Loucy (cell line): ENCODE measurements around the gene CFH.

Experiments used
- EZH2phosphoT487 ChIP-seq: fragments of 200-600 bp; IDR thresholded peaks from 2 replicates; pipeline ENCODE4 v1.6.1; 2018; ENCODE audit warnings: antibody characterized with exemption, mild to moderate bottlenecking, moderate library complexity, borderline replicate concordance
- TF ChIP-seq, protein P1 (sequence below): fragments of 200-600 bp; sonication (generic); conservative IDR thresholded peaks from 2 replicates; pipeline ENCODE4 v1.5.1; 2014; ENCODE audit warnings: mild to moderate bottlenecking, antibody characterized with exemption, low read length

DNA sequence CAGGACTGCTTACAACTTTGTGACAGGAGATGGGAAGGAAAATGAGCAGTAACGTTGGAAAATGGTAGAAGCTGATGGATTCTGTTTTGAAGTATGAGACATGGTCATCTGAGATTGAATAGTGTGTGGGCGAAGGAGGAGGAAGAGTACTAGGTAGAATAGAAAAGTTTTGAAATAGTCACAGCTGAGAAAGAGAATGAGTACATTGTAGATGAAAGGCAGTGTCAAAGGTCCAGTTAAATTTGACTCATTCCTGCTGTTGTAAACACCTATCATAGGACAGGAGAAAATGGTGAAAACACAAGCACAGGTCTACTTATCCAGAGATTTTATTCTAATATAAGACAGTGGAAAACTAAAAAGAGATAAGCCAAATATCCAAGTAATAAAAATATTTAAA lies 66.0 kb downstream of the CFH start:
- TF ChIP-seq, protein P1, sequence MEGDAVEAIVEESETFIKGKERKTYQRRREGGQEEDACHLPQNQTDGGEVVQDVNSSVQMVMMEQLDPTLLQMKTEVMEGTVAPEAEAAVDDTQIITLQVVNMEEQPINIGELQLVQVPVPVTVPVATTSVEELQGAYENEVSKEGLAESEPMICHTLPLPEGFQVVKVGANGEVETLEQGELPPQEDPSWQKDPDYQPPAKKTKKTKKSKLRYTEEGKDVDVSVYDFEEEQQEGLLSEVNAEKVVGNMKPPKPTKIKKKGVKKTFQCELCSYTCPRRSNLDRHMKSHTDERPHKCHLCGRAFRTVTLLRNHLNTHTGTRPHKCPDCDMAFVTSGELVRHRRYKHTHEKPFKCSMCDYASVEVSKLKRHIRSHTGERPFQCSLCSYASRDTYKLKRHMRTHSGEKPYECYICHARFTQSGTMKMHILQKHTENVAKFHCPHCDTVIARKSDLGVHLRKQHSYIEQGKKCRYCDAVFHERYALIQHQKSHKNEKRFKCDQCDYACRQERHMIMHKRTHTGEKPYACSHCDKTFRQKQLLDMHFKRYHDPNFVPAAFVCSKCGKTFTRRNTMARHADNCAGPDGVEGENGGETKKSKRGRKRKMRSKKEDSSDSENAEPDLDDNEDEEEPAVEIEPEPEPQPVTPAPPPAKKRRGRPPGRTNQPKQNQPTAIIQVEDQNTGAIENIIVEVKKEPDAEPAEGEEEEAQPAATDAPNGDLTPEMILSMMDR = no peak
- TF ChIP-seq EZH2phosphoT487 = no peak
